HepG2 (cell line): ENCODE results near the gene TCF3. TPM values are rescaled to one million over a fixed set of nuclear protein-coding genes. Genes with fewer than 3 reads are reported as not detected.

ENCODE experiments used
- ATAC-seq: fragments of 200-7000 bp; cut with Tn5 transposase; 3 replicates; pipeline ENCODE4 v1.9.1; 2020; ENCODE audit warnings: mild to moderate bottlenecking, moderate library complexity
- BruUV-seq: library from RNA; stranded (reverse); fragments of 400-500 nt; replicated peaks from 2 replicates; lab custom pipeline; 2021; lab: Mats Ljungman, UMichigan
- CTCF ChIA-PET: fragments of 300-600 bp; formaldehyde crosslinking; extraction: SDS; loops from one replicate; lab custom pipeline; 2021; ENCODE audit warnings: low total read pairs, inconsistent platforms, low intra/inter-chr PET ratio; lab: Yijun Ruan, JAX
- POLR2A ChIA-PET: fragments of 350-600 bp; sonication (Branson Sonifier 250); formaldehyde crosslinking; loops from one replicate; lab custom pipeline; 2020; ENCODE audit warnings: antibody characterized with exemption, inconsistent platforms; lab: Yijun Ruan, JAX
- DNase-seq: peaks from one replicate; pipeline ENCODE4 v3.0.0-alpha.2; 2015; ENCODE audit warnings: low spot score
- FAIRE-seq: peaks from 3 replicates; lab custom pipeline; 2011; peaks lifted over from hg19 to GRCh38; lab: Jason Lieb, UNC
- H2AFZ ChIP-seq: one replicate; pipeline ENCODE4 v1.6.1; 2011; ENCODE audit warnings: low read length, inconsistent platforms
- H3K27ac ChIP-seq: fragments of 300-600 bp; 3 replicates; pipeline ENCODE4 v1.8.0; 2011; ENCODE audit warnings: mixed run types, mild to moderate bottlenecking, mixed read lengths, low read length, inconsistent platforms; ENCODE audit not compliant: insufficient read depth; ENCODE audit errors: extremely low read length
- H3K27me3 ChIP-seq, 2 experiments: fragments of 200-600 bp in 1 of 2; 2 replicates in 1 of 2; 3 replicates in 1 of 2; pipeline versions ENCODE4 v1.6.0 to v1.8.0; 2011; ENCODE audit warnings: low read length in 2 of 2, mild to moderate bottlenecking in 2 of 2, moderate library complexity in 2 of 2, inconsistent platforms in 1 of 2; ENCODE audit not compliant: insufficient read depth in 2 of 2, control insufficient read depth in 1 of 2
- H3K36me3 ChIP-seq, 2 experiments: fragments of 200-600 bp in 1 of 2; replicated peaks in 1 of 2; 2 replicates in 1 of 2; 3 replicates in 1 of 2; pipeline versions ENCODE4 v1.5.1 to v1.8.0; 2011; ENCODE audit warnings: low read length in 2 of 2, inconsistent platforms in 1 of 2; ENCODE audit not compliant: insufficient read depth in 2 of 2, control insufficient read depth in 1 of 2
- H3K4me1 ChIP-seq: 2 replicates; pipeline ENCODE4 v1.5.1; 2012; ENCODE audit warnings: low read length, inconsistent platforms; ENCODE audit not compliant: insufficient read depth
- H3K4me2 ChIP-seq: 2 replicates; pipeline ENCODE4 v1.6.0; 2011; ENCODE audit warnings: low read depth, low read length, inconsistent platforms
- H3K4me3 ChIP-seq, 3 experiments: fragments of 200-600 bp in 1 of 3; sonication (generic), shearing (Covaris generic) in 1 of 3; replicated peaks in 1 of 3; 2 replicates each; pipeline ENCODE4 v1.5.1; 2011 to 2016; ENCODE audit warnings: low read length in 3 of 3, inconsistent platforms in 2 of 3, low read depth in 2 of 3, mild to moderate bottlenecking in 2 of 3, control low read depth in 1 of 3, mixed read lengths in 1 of 3; ENCODE audit not compliant: insufficient read depth in 1 of 3
- H3K79me2 ChIP-seq: one replicate; pipeline ENCODE4 v1.6.1; 2011; ENCODE audit warnings: low read length, inconsistent platforms; ENCODE audit not compliant: insufficient read depth
- H3K9ac ChIP-seq: 2 replicates; pipeline ENCODE4 v1.6.0; 2011; ENCODE audit warnings: mild to moderate bottlenecking, low read depth, low read length, inconsistent platforms; ENCODE audit not compliant: insufficient read depth
- H3K9me3 ChIP-seq: 2 replicates; pipeline ENCODE4 v1.5.1; 2012; ENCODE audit warnings: mild to moderate bottlenecking, low read length
- H4K20me1 ChIP-seq: 2 replicates; pipeline ENCODE4 v1.6.0; 2011; ENCODE audit warnings: inconsistent platforms, mild to moderate bottlenecking, low read length, moderate library complexity; ENCODE audit not compliant: insufficient read depth
- AGO2 ChIP-seq: fragments of 200-400 bp; formaldehyde crosslinking; optimal IDR thresholded peaks from 2 replicates; pipeline ENCODE3; 2017; ENCODE audit warnings: mild to moderate bottlenecking, low read depth, low read length, moderate library complexity
- NR2F2 ChIP-seq: IDR thresholded peaks from 2 replicates; pipeline ENCODE4 v1.6.1; 2012; ENCODE audit warnings: low read depth, inconsistent platforms, borderline replicate concordance
- RBFOX2 ChIP-seq: fragments of 200-400 bp; formaldehyde crosslinking; IDR thresholded peaks from 2 replicates; pipeline ENCODE4 v1.6.1; 2017; ENCODE audit warnings: low read depth, mild to moderate bottlenecking, low read length
- TARDBP ChIP-seq: sonication (generic); formaldehyde crosslinking; IDR thresholded peaks from 2 replicates; pipeline ENCODE4 v1.8.0; 2022; ENCODE audit warnings: mild to moderate bottlenecking, missing genetic modification reagents
- ZFP91 ChIP-seq: sonication (generic); formaldehyde crosslinking; IDR thresholded peaks from 2 replicates; pipeline ENCODE4 v1.9.0; 2022; ENCODE audit warnings: missing genetic modification reagents, mild to moderate bottlenecking, borderline replicate concordance
- ZNF264 ChIP-seq: sonication (generic); formaldehyde crosslinking; IDR thresholded peaks from 2 replicates; pipeline ENCODE4 v1.4.0; 2020; ENCODE audit warnings: missing genetic modification reagents
- ZNF562 ChIP-seq: sonication (generic); formaldehyde crosslinking; IDR thresholded peaks from 2 replicates; pipeline ENCODE4 v1.8.0; 2022; ENCODE audit warnings: missing genetic modification reagents, borderline replicate concordance
- ZNF646 ChIP-seq: sonication (generic); formaldehyde crosslinking; IDR thresholded peaks from 2 replicates; pipeline ENCODE4 v1.9.0; 2021; ENCODE audit warnings: mild to moderate bottlenecking, missing genetic modification reagents
- ZNF816 ChIP-seq: sonication (generic); formaldehyde crosslinking; IDR thresholded peaks from 2 replicates; pipeline ENCODE4 v1.8.0; 2022; ENCODE audit warnings: missing genetic modification reagents, mild to moderate bottlenecking, borderline replicate concordance
- ZSCAN30 ChIP-seq: sonication (generic); formaldehyde crosslinking; IDR thresholded peaks from 2 replicates; pipeline ENCODE4 v1.5.0; 2020; ENCODE audit warnings: mild to moderate bottlenecking, missing genetic modification reagents
- WGBS: methylation state at CpG from one replicate; pipeline ENCODE4 v1.1.6; 2017; ENCODE audit warnings: low lambda C conversion rate; 5-methylcytosine and 5-hydroxymethylcytosine counted together
- in situ Hi-C: cut with HindIII; loops from 2 replicates; pipeline ENCODE4 v1.10.0; 2017; ENCODE audit warnings: low pct_unique_long_range_greater_than_20kb; ENCODE audit not compliant: extremely low pct_ligation_motif_present
- intact Hi-C: fragments of 100-400 bp; cut with micrococcal nuclease; formaldehyde crosslinking; loops from one replicate; pipeline ENCODE4 v1.10.0; 2022; ENCODE audit not compliant: unreplicated experiment
- polyA plus RNA-seq, 8 experiments: library from polyadenylated mRNA; depleted of rRNA in 3 of 8; stranded (reverse) in 7 of 8; unstranded in 1 of 8; fragments of >200 nt; fragmentation: Illumina TruSeq in 4 of 8; extraction: Trizol in 4 of 8; gene quantifications; 2 replicates each; pipeline versions ENCODE4 v1.2.1 to v1.2.3, GENCODE V29; 2011 to 2016; ENCODE audit warnings: low read depth in 4 of 8, missing spikeins in 1 of 8, mixed read lengths in 1 of 8; ENCODE audit not compliant: insufficient read depth in 1 of 8
- total RNA-seq, 5 experiments: library from RNA; depleted of rRNA; stranded (reverse); fragments of >200 nt; fragmentation: Illumina TruSeq; extraction: Trizol; gene quantifications; 2 replicates each; pipeline ENCODE4 v1.2.3, GENCODE V29; 2016; ENCODE audit warnings: low read depth in 1 of 5

The TCF3 gene
- total and polyA plus RNA-seq, 2 of the 13 experiments (the other 11 are each of a cell fraction or from before 2014, with no cell fraction given): 51.4 to 53.2 TPM

DNA sequence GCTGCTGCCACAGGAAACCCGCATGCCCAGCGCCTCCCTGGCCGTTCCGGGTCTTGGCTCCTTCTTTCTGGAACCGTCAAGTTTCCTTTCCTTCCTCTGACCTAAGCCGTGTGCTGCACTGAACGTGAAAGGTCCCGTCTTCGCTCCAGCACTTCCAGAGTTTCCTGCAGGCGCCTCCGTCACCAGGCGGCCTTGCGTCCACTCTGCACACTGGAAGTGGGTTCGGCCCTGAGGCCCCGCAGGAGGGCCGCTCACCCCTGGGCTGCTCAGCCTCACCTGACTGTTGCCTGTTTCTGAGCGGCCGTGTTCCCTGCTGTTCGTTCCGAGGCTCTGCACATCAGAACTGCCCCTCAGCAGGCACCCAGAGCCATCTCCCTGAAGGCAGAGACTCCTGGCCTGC, 72.0 kb downstream of the TCF3 start:
- Histone ChIP-seq H4K20me1 (0 out of 2 replicates have a peak, but pooled peaks cover 2% of the 10 kb centered on the region), H3K4me3 (no peak overlapping the region), H3K27ac (no peak overlapping the region), H3K79me2 (no peaks in the 10 kb centered on the region), H3K4me1 (no peaks in the 10 kb centered on the region), H3K9ac (no peak overlapping the region), H3K36me3 (peaks cover 12 to 47% of the 10 kb centered on the region in 2 experiments; a peak in 4 of 5 replicates), H2AFZ (no peak overlapping the region), H3K27me3 (no peaks in the 10 kb centered on the region), H3K9me3 (no peaks in the 10 kb centered on the region), H3K4me2 (no peak overlapping the region)
- DNase-seq (no peak), ATAC-seq (no peak), FAIRE-seq (no peak)
- WGBS: 99% methylated on average over 20 of the region's 20 CpGs
- ChIA-PET CTCF (no interaction called here), POLR2A (no interaction called here)
- intact Hi-C loops (no loop called here), in situ Hi-C loops (no loop called here)
- no peak for TF ChIP-seq ZNF264 (CRISPR knock-in tag)
- TF ChIP-seq AGO2: peak; percentile 47
- 0 out of 2 replicates have a peak, but pooled peaks have one; percentile 35 for TF ChIP-seq RBFOX2
- BruUV-seq: no TSS peak

DNA sequence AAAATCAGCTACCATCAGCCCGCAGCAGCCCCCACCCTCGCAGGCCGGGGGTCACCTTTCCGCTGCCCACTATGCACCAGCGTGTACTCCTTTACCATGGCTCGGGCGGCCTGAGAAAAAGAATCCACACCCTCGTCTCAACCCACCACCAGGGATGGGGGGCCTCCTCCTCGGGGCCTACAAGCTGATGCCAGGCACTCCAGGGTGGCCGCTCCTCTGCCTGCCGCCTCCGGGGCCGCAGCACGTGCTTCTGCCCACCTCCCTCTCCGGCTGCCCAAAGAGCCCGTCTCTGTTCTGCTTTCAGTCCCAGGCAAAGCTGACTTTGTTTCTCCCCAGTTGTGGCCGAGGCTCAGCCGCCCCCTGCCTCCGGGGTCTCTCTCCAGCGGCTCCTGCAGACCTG, 73.2 kb downstream of the TCF3 start:
- no TSS peak for BruUV-seq
- no peaks in the 10 kb centered on the region for H3K79me2 ChIP-seq
- DNase-seq (no peak), FAIRE-seq (no peak), ATAC-seq (no peak)
- in situ Hi-C loops (no loop called here), intact Hi-C loops (no loop called here)
- peaks cover under 1% of the 10 kb centered on the region; the same call in 1 of the 2 replicates for H3K4me1 ChIP-seq
- H2AFZ ChIP-seq: no peak overlapping the region
- no peaks in the 10 kb centered on the region for H3K27me3 ChIP-seq
- 98% methylated on average over 20 of the region's 20 CpGs for WGBS
- no peak overlapping the region for H3K4me3 ChIP-seq
- H3K9me3 ChIP-seq: no peaks in the 10 kb centered on the region
- ChIA-PET CTCF (no interaction called here), POLR2A (interaction anchor here (1.1 to 1.6 kb wide), 2 partner anchors 12 to 14 kb away, joined by 3 to 5 read pairs; no protein-coding TSS in a partner anchor)
- H3K36me3 ChIP-seq: peaks cover 12 to 44% of the 10 kb centered on the region in 2 experiments; a peak in 4 of 5 replicates
- no peak overlapping the region for H3K27ac ChIP-seq
- no peak overlapping the region for H3K4me2 ChIP-seq
- 0 out of 2 replicates have a peak, but pooled peaks cover 2% of the 10 kb centered on the region for H4K20me1 ChIP-seq
- H3K9ac ChIP-seq: no peak overlapping the region
- TF ChIP-seq ZFP91 (CRISPR knock-in tag) (no peak), NR2F2 (no peak), ZNF562 (no peak), TARDBP (no peak), ZNF646 (CRISPR knock-in tag) (no peak), ZNF816 (no peak), ZSCAN30 (no peak)
